ENCODE measurements around the gene ITGB1. TPM values are rescaled to one million over a fixed set of nuclear protein-coding genes. Genes with fewer than 3 reads are reported as not detected.
"Not testable (repeated sequence)": the region's sequence is repeated elsewhere in the genome, so short reads cannot be mapped to it uniquely, and the experiment has no call there.

The ITGB1 gene
- total RNA-seq, 4 donors from 2014 or later, result 159 to 216 (median 209) TPM

DNA sequence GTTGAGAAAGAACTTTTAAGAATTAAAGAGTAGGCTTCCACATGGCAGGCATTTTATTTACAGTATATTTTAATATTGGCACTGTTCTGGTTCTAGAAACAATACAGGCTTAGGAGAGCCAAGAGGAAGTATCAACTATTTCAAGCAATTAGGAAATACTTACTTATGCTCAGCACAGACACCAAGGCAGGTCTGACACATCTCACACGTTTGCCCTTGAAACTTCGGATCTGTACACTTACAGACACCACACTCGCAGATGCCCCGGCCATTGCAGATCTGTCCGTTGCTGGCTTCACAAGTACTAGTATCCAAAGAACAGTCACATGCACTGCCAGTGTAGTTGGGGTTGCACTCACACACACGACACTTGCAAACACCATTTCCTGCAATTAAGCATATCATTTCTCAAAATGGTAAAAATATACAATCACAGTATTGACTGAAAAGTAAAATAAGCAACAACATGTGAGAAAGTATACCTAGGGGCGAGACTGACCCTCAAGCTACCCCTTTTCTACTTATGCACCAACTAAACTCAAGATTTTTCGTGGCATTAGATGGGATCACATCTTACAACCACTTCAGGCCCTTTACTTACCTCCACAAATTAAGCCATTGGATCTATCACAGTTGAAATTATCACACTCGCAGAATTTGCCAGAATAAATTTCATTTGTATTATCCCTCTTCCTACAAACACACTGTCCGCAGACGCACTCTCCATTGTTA, 46.6 kb downstream of the ITGB1 start:
- 77 to 90% methylated on average over 11 of the region's 11 CpGs for WGBS, 2 donors
- intact Hi-C loops (cut with DNase I; ENCODE audit: low total_unique reads), result no loop called here
- DNase-seq (ENCODE audit: low spot score in 2 of 2), result no peak
- TF ChIP-seq, protein P1, sequence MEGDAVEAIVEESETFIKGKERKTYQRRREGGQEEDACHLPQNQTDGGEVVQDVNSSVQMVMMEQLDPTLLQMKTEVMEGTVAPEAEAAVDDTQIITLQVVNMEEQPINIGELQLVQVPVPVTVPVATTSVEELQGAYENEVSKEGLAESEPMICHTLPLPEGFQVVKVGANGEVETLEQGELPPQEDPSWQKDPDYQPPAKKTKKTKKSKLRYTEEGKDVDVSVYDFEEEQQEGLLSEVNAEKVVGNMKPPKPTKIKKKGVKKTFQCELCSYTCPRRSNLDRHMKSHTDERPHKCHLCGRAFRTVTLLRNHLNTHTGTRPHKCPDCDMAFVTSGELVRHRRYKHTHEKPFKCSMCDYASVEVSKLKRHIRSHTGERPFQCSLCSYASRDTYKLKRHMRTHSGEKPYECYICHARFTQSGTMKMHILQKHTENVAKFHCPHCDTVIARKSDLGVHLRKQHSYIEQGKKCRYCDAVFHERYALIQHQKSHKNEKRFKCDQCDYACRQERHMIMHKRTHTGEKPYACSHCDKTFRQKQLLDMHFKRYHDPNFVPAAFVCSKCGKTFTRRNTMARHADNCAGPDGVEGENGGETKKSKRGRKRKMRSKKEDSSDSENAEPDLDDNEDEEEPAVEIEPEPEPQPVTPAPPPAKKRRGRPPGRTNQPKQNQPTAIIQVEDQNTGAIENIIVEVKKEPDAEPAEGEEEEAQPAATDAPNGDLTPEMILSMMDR (IDR thresholded peaks at IDR 0.05), result no peak
- no peak for TF ChIP-seq POLR2A (IDR thresholded peaks at IDR 0.05)
- no peak overlapping the region for H3K4me3 ChIP-seq (ENCODE audit: low read depth, poor library complexity, severe bottlenecking)

DNA sequence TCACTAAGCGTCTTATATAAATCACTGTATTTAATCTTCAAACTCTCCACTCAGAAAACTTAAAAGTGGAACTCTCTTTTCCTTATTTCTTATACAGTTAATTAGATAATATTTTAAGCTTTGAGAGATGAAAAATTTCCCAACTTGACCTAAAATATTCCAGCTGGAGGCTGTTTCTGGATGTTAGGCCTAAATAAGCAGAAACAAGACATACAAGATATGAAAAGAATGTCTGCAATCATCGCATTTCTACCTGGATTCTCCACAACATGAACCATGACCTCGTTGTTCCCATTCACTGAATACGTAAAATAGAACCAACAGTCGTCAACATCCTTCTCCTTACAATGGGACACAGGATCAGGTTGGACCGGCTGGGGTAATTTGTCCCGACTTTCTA, 48.1 kb downstream of the ITGB1 start:
- H3K4me3 ChIP-seq (ENCODE audit: low read depth, poor library complexity, severe bottlenecking); DNase-seq (ENCODE audit: low spot score in 2 of 2); intact Hi-C loops (cut with DNase I; ENCODE audit: low total_unique reads): not testable (repeated sequence)
- 83 to 84% methylated on average over 7 of the region's 7 CpGs for WGBS, 2 donors

DNA sequence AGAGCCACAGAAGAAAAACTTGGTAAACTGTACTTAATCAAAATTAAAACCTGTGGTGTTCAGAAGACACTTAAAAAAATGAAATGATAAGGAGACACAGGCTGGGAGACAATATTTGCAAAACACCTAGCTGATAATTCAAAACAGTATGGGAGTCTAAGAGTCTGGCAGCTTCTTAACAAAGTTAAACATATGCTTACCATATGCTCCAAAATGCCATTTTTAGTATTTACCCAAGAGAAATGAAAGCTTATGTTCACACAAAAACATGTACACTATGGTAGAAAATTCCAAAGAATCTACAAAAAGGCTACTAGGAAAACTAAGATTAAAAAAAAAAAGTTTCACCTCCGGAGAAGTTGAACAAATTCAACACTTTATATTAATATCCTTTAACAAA, 48.6 kb downstream of the ITGB1 start:
- WGBS, 2 donors, result 71 to 75% methylated on average over 1 of the region's 1 CpG
- no peak for DNase-seq (ENCODE audit: low spot score in 2 of 2)
- TF ChIP-seq POLR2A (IDR thresholded peaks at IDR 0.05), result no peak
- TF ChIP-seq, protein P1 (IDR thresholded peaks at IDR 0.05), result no peak
- H3K4me3 ChIP-seq (ENCODE audit: low read depth, poor library complexity, severe bottlenecking), result no peak overlapping the region
- intact Hi-C loops (cut with DNase I; ENCODE audit: low total_unique reads), result no loop called here

DNA sequence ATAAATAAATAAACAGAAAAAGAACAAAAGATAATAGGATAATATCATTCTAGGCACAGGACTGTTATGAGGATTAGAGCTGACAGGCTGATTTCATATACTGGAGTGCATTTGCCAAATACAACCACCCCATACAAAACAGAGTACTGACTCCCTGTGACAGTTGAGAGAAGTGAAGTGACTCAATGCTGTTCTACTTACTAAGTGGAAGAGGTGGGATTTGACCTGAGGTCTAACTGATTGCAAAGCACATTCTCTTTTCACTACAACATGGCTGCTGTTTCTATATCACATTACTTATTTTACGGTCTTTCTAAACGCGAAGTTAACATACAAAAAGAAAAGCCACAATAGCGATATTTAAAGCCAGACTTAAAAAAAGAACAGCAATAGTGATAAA, 51.4 kb downstream of the ITGB1 start:
- no peak for DNase-seq (ENCODE audit: low spot score in 2 of 2)
- WGBS, 2 donors, result 77 to 93% methylated on average over 4 of the region's 4 CpGs
- TF ChIP-seq, protein P1 (IDR thresholded peaks at IDR 0.05), result no peak
- no peak for TF ChIP-seq POLR2A (IDR thresholded peaks at IDR 0.05)
- H3K4me3 ChIP-seq (ENCODE audit: low read depth, poor library complexity, severe bottlenecking), result no peak overlapping the region
- intact Hi-C loops (cut with DNase I; ENCODE audit: low total_unique reads), result no loop called here

DNA sequence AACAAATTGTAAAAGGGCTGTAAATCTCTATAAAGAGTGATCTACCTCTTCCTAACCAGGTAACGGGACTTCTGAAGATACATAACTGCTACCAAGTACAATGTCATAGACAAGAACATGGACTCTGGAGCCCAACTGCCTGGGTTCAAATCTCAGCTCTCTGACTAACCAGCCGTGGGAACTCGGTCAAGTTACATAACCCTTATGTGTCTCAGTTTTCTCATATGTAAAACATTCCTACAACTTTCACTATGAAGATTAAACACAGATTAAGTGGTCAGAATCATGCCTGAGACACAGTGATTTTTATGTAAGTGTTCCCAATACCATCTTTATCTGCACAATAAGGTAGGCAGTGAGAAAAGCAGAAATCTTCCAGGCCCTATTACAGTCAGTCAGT, 52.6 kb downstream of the ITGB1 start:
- intact Hi-C loops (cut with DNase I; ENCODE audit: low total_unique reads), result no loop called here
- H3K4me3 ChIP-seq (ENCODE audit: low read depth, poor library complexity, severe bottlenecking), result no peak overlapping the region
- 90 to 91% methylated on average over 3 of the region's 3 CpGs for WGBS, 2 donors
- TF ChIP-seq, protein P1 (IDR thresholded peaks at IDR 0.05), result no peak
- no peak for TF ChIP-seq POLR2A (IDR thresholded peaks at IDR 0.05)
- no peak for DNase-seq (ENCODE audit: low spot score in 2 of 2)

DNA sequence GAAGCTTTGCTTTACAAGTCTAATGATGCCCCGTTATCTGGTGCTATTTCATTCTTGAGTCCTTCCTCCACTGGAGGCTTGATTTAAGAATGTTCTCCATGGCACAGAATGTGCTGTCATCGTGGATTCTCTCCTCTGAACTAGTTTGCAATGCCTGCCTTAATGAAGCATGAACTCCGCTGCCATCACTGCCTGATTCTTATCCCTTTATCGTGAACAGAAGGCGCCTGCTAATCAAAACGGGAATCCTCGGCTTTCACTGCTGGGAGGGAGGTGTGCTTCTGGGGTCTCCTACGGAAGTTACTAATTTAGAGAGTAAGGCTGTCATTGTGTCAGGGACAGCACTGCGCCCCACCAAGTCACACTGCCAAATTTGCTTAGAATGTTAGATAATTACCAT, 56.2 kb downstream of the ITGB1 start:
- no peak for DNase-seq (ENCODE audit: low spot score in 2 of 2)
- intact Hi-C loops (cut with DNase I; ENCODE audit: low total_unique reads), result no loop called here
- 89 to 90% methylated on average over 9 of the region's 9 CpGs for WGBS, 2 donors
- no peak overlapping the region for H3K4me3 ChIP-seq (ENCODE audit: low read depth, poor library complexity, severe bottlenecking)
- no peak for TF ChIP-seq POLR2A (IDR thresholded peaks at IDR 0.05)
- TF ChIP-seq, protein P1 (IDR thresholded peaks at IDR 0.05), result no peak

DNA sequence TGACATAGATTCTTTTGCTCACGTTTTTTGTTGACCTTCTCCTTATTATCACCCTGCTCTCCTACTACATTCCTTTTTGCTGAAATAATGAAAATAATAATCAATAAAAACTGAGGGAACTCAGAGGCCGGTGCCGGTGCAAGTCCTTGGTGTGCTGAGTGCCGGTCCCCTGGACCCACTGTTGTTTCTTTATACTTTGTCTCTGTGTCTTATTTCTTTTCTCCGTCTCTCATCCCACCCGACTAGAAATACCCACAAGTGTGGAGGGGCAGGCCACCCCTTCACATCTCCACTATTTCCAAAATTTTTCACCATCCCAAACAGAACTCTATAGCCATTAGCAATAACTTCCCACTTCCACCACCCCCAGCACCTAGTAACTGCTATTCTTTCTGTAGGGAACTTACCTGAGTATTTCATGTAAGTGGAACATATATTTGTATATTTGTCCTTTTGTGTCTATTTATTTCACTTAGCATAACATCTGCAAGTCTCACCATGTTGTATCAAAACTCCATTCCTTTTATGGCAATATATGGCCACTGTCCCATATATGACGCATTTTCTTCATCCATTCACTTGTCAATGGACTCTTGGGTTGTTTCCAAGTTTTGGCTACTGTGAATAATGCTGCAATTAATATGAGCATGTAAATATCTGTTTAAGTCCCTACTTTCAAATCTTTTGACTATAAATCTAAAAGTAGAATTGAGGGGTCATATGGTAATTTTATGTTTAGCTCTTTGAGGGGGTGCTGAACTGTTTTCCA, 62.6 kb downstream of the ITGB1 start:
- WGBS, 2 donors, result 87 to 91% methylated on average over 7 of the region's 7 CpGs
- DNase-seq (ENCODE audit: low spot score in 2 of 2); intact Hi-C loops (cut with DNase I; ENCODE audit: low total_unique reads); H3K4me3 ChIP-seq (ENCODE audit: low read depth, poor library complexity, severe bottlenecking): not testable (repeated sequence)

Measured in lower leg skin (tissue), 4 donors.